ENCODE results near the gene MAPRE3. TPM values are rescaled to one million over a fixed set of nuclear protein-coding genes. Genes with fewer than 3 reads are reported as not detected.

Gene MAPRE3
- total and polyA plus RNA-seq, 9 of the 15 experiments (the other 6 are each of a cell fraction or from before 2014, with no cell fraction given): 0.70 to 43.2 (median 12.6) TPM

DNA sequence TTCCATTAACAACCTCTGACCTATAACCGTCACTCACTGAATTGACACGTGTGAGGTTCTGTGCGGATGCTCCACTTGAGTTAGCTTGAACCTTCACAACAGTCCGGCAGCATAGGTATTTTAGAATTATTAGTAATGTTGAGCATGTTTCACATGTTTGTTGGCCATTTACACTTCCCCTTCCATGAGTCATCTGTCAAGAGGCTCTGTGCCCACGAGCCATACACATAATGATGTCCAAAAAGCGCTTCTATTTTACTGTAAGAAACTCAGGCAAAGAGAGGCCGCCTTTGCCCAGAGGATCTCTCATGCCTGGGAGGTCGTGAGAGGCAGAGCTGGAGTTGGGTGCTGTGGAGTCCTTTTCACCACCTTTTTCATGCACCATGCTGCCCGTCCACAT is 33.4 kb downstream of the MAPRE3 start (continued):
- TF ChIP-seq, protein P1, sequence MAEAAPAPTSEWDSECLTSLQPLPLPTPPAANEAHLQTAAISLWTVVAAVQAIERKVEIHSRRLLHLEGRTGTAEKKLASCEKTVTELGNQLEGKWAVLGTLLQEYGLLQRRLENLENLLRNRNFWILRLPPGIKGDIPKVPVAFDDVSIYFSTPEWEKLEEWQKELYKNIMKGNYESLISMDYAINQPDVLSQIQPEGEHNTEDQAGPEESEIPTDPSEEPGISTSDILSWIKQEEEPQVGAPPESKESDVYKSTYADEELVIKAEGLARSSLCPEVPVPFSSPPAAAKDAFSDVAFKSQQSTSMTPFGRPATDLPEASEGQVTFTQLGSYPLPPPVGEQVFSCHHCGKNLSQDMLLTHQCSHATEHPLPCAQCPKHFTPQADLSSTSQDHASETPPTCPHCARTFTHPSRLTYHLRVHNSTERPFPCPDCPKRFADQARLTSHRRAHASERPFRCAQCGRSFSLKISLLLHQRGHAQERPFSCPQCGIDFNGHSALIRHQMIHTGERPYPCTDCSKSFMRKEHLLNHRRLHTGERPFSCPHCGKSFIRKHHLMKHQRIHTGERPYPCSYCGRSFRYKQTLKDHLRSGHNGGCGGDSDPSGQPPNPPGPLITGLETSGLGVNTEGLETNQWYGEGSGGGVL (CRISPR knock-in tag; IDR thresholded peaks at IDR 0.05): no peak
- no peak for TF ChIP-seq RBFOX2 (IDR thresholded peaks at IDR 0.05; ENCODE audit: low read depth, low read length)
- TF ChIP-seq NFE2L1 (tag; IDR thresholded peaks at IDR 0.05; ENCODE audit: borderline replicate concordance, low read depth): 0 out of 2 replicates have a peak, but pooled peaks have one; percentile 20
- TF ChIP-seq RBM15 (IDR thresholded peaks at IDR 0.05; ENCODE audit: insufficient read depth, low read length): no peak
- no peak for TF ChIP-seq KLF1 (tag; IDR thresholded peaks at IDR 0.05)
- TF ChIP-seq, protein P2, sequence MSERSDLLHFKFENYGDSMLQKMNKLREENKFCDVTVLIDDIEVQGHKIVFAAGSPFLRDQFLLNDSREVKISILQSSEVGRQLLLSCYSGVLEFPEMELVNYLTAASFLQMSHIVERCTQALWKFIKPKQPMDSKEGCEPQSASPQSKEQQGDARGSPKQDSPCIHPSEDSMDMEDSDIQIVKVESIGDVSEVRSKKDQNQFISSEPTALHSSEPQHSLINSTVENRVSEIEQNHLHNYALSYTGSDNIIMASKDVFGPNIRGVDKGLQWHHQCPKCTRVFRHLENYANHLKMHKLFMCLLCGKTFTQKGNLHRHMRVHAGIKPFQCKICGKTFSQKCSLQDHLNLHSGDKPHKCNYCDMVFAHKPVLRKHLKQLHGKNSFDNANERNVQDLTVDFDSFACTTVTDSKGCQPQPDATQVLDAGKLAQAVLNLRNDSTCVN (CRISPR knock-in tag; IDR thresholded peaks at IDR 0.05): no peak
- no peak for TF ChIP-seq ZNF589 (CRISPR knock-in tag; IDR thresholded peaks at IDR 0.05; ENCODE audit: low read depth)
- TF ChIP-seq, protein P3, sequence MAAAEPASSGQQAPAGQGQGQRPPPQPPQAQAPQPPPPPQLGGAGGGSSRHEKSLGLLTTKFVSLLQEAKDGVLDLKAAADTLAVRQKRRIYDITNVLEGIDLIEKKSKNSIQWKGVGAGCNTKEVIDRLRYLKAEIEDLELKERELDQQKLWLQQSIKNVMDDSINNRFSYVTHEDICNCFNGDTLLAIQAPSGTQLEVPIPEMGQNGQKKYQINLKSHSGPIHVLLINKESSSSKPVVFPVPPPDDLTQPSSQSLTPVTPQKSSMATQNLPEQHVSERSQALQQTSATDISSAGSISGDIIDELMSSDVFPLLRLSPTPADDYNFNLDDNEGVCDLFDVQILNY (CRISPR knock-in tag; IDR thresholded peaks at IDR 0.05): no peak
- TF ChIP-seq, protein P4, sequence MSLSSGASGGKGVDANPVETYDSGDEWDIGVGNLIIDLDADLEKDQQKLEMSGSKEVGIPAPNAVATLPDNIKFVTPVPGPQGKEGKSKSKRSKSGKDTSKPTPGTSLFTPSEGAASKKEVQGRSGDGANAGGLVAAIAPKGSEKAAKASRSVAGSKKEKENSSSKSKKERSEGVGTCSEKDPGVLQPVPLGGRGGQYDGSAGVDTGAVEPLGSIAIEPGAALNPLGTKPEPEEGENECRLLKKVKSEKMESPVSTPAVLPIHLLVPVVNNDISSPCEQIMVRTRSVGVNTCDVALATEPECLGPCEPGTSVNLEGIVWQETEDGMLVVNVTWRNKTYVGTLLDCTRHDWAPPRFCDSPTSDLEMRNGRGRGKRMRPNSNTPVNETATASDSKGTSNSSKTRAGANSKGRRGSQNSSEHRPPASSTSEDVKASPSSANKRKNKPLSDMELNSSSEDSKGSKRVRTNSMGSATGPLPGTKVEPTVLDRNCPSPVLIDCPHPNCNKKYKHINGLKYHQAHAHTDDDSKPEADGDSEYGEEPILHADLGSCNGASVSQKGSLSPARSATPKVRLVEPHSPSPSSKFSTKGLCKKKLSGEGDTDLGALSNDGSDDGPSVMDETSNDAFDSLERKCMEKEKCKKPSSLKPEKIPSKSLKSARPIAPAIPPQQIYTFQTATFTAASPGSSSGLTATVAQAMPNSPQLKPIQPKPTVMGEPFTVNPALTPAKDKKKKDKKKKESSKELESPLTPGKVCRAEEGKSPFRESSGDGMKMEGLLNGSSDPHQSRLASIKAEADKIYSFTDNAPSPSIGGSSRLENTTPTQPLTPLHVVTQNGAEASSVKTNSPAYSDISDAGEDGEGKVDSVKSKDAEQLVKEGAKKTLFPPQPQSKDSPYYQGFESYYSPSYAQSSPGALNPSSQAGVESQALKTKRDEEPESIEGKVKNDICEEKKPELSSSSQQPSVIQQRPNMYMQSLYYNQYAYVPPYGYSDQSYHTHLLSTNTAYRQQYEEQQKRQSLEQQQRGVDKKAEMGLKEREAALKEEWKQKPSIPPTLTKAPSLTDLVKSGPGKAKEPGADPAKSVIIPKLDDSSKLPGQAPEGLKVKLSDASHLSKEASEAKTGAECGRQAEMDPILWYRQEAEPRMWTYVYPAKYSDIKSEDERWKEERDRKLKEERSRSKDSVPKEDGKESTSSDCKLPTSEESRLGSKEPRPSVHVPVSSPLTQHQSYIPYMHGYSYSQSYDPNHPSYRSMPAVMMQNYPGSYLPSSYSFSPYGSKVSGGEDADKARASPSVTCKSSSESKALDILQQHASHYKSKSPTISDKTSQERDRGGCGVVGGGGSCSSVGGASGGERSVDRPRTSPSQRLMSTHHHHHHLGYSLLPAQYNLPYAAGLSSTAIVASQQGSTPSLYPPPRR (CRISPR knock-in tag; IDR thresholded peaks at IDR 0.05; ENCODE audit: borderline replicate concordance): no peak
- no peak for TF ChIP-seq ZNF174 (CRISPR knock-in tag; IDR thresholded peaks at IDR 0.05)
- TF ChIP-seq, protein P5, sequence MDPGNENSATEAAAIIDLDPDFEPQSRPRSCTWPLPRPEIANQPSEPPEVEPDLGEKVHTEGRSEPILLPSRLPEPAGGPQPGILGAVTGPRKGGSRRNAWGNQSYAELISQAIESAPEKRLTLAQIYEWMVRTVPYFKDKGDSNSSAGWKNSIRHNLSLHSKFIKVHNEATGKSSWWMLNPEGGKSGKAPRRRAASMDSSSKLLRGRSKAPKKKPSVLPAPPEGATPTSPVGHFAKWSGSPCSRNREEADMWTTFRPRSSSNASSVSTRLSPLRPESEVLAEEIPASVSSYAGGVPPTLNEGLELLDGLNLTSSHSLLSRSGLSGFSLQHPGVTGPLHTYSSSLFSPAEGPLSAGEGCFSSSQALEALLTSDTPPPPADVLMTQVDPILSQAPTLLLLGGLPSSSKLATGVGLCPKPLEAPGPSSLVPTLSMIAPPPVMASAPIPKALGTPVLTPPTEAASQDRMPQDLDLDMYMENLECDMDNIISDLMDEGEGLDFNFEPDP (CRISPR knock-in tag; IDR thresholded peaks at IDR 0.05): no peak
- TF ChIP-seq CCNT2 (IDR thresholded peaks at IDR 0.05; ENCODE audit: borderline replicate concordance, extremely low read depth, insufficient read length, low read depth, low read length): no peak
- TF ChIP-seq FOSL1 (tag; conservative IDR thresholded peaks at IDR 0.05): peak; percentile 79

Measured in K562 (cell line).